Right cardiac atrium (tissue), 5 donors: ENCODE measurements around the gene EFCC1. TPM values are rescaled to one million over a fixed set of nuclear protein-coding genes. Genes with fewer than 3 reads are reported as not detected.

Experiments used
- ATAC-seq, 2 donors: fragments of 200-7000 bp; cut with Tn5 transposase; one replicate each; pipeline versions ENCODE4 v1.8.0 to v1.9.1; 2020; ENCODE audit warnings: moderate library complexity in 2 of 2, mild to moderate bottlenecking in 1 of 2
- DNase-seq, 3 donors: peaks; one replicate each; pipeline ENCODE4 v3.0.0-alpha.2; 2020
- H3K27ac ChIP-seq: one replicate; pipeline ENCODE4 v1.5.1; 2013; ENCODE audit warnings: mild to moderate bottlenecking, low read length, control low read depth, moderate library complexity
- H3K27me3 ChIP-seq: one replicate; pipeline ENCODE4 v1.6.1; 2013; ENCODE audit not compliant: control insufficient read depth, insufficient read depth
- H3K4me1 ChIP-seq: one replicate; pipeline ENCODE4 v1.6.1; 2013; ENCODE audit warnings: low read length; ENCODE audit not compliant: control insufficient read depth, insufficient read depth
- H3K4me3 ChIP-seq: one replicate; pipeline ENCODE4 v1.5.1; 2013; ENCODE audit warnings: low read length, control low read depth
- H3K9me3 ChIP-seq: one replicate; pipeline ENCODE4 v1.6.1; 2013; ENCODE audit warnings: low read length; ENCODE audit not compliant: control insufficient read depth
- WGBS: extraction: QIAGEN DNeasy Blood & Tissue Kit; methylation state at CpG from one replicate; pipeline ENCODE4 v1.1.7; 2013; 5-methylcytosine and 5-hydroxymethylcytosine counted together
- intact Hi-C, 4 donors: fragments of 100-400 bp; cut with DNase I; formaldehyde crosslinking; loops; one replicate each; pipeline versions ENCODE4 v1.11.0 to v1.14.0; 2022 to 2023
- polyA plus RNA-seq: library from polyadenylated mRNA; stranded (reverse); fragments of 200-250 nt; gene quantifications from one replicate; pipeline ENCODE4 v1.2.3, GENCODE V29; 2013
- total RNA-seq, 4 donors: library from RNA; stranded (reverse); fragmentation: NEBNext Ultra II Directional; extraction: Animal tissue kit (Norgen Biotek cat#: 25700); gene quantifications; one replicate each; pipeline ENCODE4 v1.2.1, GENCODE V29; 2021
- donor health status: healthy with polysubstance abuse.
- donor health status: DM: no; HTN: yes; CAD: no.
- donor health status: DM: no; HTN: no; CAD: no.
- donor health status: DM: no; HTN: yes; CAD: no; lungs with severe emphysema.
- donor health status: DM: yes; HTN: yes; CAD: no.

Gene EFCC1
- total and polyA plus RNA-seq, 5 donors, result 0.69 to 1.2 (median 1.1) TPM

DNA sequence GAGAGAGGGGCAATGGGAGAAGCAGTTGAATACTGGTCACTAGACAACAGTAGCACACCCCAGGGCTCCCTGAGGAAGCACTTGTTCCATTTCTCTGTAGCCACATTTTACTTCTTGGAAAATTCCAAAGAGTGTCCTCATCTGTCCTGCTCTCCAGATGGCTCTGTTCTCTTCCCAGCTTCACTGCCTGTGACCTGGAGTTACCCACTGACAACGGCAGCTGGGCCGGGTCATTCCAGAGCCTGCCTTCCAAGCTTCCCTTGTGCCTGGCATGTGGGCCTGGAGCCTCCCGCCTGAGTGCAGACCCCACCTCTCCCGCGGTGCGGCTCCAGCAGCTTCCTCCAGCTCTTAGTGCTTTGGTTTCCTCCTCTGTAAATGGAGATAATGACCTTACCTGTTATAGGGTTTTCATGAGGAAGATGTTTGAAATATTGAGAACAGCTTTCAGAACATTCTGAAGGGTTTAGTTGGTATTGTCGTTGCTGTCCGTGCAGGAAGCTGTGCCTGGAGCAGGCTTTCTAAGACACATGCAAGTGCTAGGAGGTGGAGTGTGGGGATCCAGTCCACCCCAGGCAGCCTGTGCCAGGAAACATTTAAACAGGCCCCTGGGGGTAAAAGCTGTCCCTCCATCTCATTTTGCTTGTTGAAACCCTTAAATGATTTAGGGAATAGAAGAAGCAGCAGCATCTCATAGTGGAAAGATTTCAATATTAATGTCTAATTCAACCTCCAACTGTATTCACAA is 24.8 kb downstream of the EFCC1 start:
- no peaks in the 10 kb centered on the region for H3K9me3 ChIP-seq
- no peak overlapping the region for H3K4me3 ChIP-seq
- no peaks in the 10 kb centered on the region for H3K27me3 ChIP-seq
- peak in 1 of 2 donors; percentile 9 for ATAC-seq
- no peak overlapping the region for H3K27ac ChIP-seq
- WGBS, result 35% methylated on average over 8 of the region's 8 CpGs
- intact Hi-C loops, result no loop called here
- DNase-seq, result peak in 2 of 3 donors; percentile 32 to 71
- H3K4me1 ChIP-seq, result peaks cover 2% of the 10 kb centered on the region

DNA sequence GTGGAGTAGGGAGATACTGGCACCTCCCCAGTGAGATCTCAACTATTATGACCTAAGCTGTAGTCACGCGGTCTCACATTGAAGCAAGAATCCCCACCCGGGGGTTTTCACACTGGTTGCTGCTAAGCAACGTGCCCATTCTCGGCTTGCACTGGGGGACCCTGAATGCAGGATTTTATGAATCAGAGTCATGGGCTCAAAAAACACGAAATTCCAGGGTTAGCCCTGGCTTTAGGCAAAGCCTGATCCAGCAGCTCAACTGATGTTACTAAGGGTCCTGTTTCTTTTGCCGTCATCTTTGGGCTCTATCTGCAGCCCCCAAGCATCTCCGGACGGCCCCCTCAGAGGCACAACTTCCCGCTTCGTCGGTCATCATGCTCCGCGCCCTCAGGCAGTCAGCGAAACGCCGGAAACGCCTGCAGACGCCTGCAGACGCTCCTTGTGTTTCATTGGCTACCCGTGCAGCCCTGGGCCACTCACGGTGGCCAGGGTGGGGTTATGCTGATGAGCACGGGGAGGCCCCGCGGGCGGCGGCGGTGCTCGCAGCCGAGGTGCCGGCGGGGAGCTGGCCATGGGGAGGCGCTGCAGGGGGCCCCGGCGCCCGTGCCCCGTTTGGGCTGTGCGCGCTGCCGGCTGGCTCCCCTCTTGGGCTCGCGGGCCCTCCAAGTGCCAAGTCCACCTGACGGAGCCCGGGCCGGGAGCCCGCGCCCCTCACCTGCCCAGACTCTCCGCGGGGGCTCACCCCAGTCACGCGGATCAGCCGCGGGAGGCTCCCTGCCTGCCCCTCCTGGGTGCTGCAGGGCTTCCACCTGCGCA is 25.8 kb downstream of the EFCC1 start:
- Histone ChIP-seq H3K4me1 (peaks cover 2% of the 10 kb centered on the region), H3K27ac (peak overlapping the region; percentile 14)

DNA sequence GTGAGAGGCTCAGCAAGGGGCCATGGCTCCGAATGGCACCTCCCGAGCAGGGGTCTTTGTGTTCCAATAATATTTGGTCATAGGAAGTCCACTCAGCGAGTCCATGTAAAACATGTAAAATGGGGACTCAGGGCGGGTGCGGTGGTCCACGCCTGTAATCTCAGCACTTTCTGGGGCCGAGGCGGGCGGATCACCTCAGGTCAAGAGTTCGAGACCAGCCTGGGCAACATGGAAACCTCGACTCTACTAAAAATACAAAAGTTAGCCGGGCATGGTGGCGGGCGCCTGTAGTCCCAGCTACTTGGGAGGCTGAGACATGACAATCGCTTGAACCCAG is 26.4 kb downstream of the EFCC1 start:
- intact Hi-C loops, result no loop called here
- WGBS, result 80% methylated on average over 15 of the region's 15 CpGs
- Histone ChIP-seq H3K4me1 (peaks cover 2% of the 10 kb centered on the region), H3K27me3 (no peaks in the 10 kb centered on the region), H3K9me3 (no peaks in the 10 kb centered on the region), H3K4me3 (peak overlapping the region; percentile 45), H3K27ac (no peak overlapping the region)
- ATAC-seq (no peak), DNase-seq (no peak)

More for the DNA sequence above, 25.8 kb downstream of the EFCC1 start:
- 4% methylated on average over 54 of the region's 54 CpGs for WGBS
- Histone ChIP-seq H3K4me3 (peak overlapping the region; percentile 45), H3K9me3 (no peaks in the 10 kb centered on the region), H3K27me3 (no peaks in the 10 kb centered on the region)
- peak; percentile 97 to 98 for ATAC-seq
- intact Hi-C loops, result no loop called here
- DNase-seq, result peak; percentile 93 to 97 (median 96)

DNA sequence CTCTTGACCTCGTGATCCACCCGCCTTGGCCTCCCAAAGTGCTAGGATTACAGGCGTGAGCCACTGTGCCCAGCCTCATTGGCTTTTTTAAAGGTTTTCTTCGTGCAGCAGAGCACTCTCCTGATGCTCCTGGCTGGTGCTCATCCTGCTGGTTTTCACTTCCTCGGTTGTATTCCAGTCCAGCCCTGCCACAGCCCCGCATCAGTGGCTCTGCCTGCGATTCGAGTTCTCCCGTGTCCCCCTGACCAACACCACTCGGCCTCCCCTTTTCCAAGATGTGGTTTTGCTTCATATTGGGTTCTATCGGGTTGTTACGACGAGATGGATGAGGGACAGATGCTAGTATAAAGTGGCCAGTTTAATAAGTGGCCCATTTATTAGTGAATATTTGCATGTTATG is 27.8 kb downstream of the EFCC1 start:
- WGBS, result 92% methylated on average over 13 of the region's 13 CpGs
- no peaks in the 10 kb centered on the region for H3K27me3 ChIP-seq
- H3K27ac ChIP-seq, result no peak overlapping the region
- intact Hi-C loops, result no loop called here
- ATAC-seq (no peak), DNase-seq (no peak)
- H3K4me1 ChIP-seq, result peaks cover 2% of the 10 kb centered on the region
- H3K9me3 ChIP-seq, result no peaks in the 10 kb centered on the region
- no peak overlapping the region for H3K4me3 ChIP-seq

DNA sequence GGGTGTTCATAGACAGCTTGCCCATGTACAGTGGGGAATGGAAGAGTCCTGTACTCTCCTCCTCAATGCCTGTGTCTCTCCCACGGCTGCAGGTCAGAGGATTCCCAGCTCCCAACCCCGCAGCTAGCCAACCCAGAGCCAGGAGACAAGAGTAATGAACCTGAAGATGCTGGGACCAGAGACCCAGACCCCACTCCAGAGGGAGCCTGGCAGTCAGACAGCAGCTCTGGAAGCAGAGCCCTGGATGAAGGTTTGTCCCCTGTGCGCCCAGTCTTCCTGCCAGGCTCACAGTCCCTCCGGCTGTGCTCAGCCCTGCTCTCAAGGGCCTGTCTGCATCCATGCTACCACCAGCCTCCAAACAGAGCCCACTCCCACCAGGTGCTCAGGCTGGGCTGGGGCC is 29.5 kb downstream of the EFCC1 start:
- Histone ChIP-seq H3K9me3 (no peaks in the 10 kb centered on the region), H3K4me1 (peaks cover 2% of the 10 kb centered on the region), H3K27me3 (no peaks in the 10 kb centered on the region), H3K4me3 (no peak overlapping the region), H3K27ac (no peak overlapping the region)
- 91% methylated on average over 4 of the region's 4 CpGs for WGBS
- ATAC-seq, result no peak
- intact Hi-C loops, result no loop called here
- no peak for DNase-seq

DNA sequence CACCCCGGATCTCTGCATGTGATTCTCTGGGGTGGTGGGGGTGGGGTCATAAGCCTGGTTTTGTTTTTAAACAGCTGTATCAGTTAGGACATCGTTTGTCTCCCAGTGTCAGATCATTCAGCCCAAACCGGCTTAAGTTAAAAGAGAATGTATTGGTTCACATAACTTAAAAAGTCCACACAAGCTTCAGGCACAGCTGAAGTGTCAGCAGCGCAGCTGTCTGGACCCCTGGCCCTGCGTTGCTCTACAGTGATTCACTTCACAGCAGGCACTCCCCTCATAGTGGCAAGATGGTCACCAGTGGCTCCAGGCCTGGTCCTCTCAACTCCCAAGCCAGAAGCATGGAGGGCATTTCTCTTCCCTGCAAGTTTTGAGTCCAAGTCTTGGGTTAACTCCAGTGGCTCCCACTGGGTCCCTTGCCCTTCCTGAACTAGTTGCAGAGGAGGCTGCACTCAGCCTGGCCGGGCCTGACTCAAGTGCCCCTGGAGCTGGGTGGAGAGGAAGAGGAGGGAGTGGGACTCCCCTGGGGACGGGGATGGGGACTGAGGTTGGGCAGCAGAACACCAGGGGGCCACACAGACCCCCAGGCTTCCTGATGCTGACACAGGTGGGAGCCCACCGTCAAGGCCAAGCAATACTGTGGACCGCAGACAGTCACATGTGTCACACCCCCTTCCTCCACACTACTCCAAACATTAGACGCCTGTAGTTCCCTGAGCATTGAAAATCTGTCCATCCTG is 30.5 kb downstream of the EFCC1 start:
- H3K4me3 ChIP-seq, result no peak overlapping the region
- no peaks in the 10 kb centered on the region for H3K27me3 ChIP-seq
- no peak for ATAC-seq
- DNase-seq, result peak in 1 of 3 donors; percentile 7
- H3K4me1 ChIP-seq, result no peaks in the 10 kb centered on the region
- intact Hi-C loops, result no loop called here
- WGBS, result 86% methylated on average over 10 of the region's 10 CpGs
- no peak overlapping the region for H3K27ac ChIP-seq
- H3K9me3 ChIP-seq, result no peaks in the 10 kb centered on the region

DNA sequence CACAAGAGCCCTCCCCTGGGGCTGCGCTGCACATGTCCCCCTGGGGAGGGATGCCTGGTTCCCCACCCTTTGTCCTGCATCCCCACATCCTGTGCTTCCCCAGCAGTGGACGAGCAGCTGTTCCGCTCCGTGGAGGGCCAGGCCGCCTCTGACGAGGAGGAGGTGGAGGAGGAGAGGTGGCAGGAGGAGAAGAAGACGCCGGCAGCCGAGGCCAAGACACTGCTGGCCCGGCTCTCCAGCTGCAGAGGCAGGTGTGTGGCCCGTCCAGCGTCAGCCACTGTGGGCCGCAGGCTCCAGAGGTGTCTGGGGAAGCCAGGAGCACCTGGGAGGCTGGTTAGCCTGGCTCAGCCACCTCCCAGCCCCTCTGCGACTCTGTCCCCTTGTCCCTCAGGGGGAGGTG is 31.6 kb downstream of the EFCC1 start:
- Histone ChIP-seq H3K9me3 (no peaks in the 10 kb centered on the region), H3K27me3 (no peaks in the 10 kb centered on the region), H3K27ac (no peak overlapping the region), H3K4me1 (no peaks in the 10 kb centered on the region), H3K4me3 (no peak overlapping the region)
- intact Hi-C loops, result no loop called here
- 75% methylated on average over 14 of the region's 14 CpGs for WGBS
- DNase-seq, result peak in 1 of 3 donors; percentile 34
- no peak for ATAC-seq

DNA sequence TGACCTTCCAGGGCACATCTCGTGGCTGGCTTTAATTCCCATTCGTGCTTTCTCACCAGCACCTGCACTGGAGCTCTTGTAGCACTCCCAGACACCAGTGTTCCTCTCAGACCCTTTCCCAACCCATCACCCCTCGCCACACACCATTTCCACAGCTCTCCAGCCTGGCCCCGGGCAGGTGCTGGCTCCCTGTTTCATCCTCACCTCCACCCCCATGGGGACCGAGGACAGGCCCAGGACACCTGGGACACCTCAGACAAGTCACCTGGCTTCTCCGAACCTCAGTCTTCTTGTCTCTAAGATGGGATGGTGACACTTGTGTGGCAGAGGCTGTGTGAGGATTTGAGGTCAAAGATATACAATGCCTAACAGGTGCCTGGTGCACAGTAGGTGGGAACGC is 32.0 kb downstream of the EFCC1 start:
- Histone ChIP-seq H3K4me3 (no peak overlapping the region), H3K27ac (no peak overlapping the region), H3K4me1 (no peaks in the 10 kb centered on the region), H3K9me3 (no peaks in the 10 kb centered on the region), H3K27me3 (no peaks in the 10 kb centered on the region)
- no peak for ATAC-seq
- intact Hi-C loops, result no loop called here
- 86% methylated on average over 7 of the region's 7 CpGs for WGBS
- no peak for DNase-seq

DNA sequence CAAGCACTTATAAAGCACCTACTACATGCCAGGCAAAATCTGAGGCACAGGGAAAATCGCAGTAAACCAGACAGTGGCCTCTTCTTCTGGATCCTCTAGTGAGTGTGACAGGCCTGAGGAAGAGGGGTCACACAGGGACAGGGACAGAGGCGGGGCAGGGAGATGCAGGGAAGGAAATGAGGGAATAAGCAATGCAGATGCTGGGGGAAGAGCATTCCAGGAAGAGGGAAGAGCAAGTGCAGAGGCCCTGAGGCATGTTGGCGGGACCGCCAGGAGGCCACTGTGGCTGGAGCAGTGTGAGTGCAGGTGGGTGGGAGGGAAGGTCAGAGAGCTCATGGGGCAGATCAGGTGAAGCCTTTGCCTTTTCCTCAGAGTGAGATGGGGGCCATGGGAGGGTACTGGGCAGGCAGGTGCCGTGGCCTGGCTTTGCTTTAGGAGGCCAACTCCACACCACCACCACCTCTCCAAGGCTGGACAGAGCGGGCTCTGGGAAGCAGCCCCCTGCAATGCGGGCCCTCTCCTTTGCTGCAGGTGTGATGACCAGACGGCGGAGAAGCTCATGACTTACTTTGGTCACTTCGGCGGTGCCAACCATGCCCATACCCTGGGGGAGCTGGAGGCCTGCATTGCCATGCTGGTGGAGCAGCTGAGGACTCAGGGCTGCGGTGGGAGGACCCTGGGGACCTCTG is 32.7 kb downstream of the EFCC1 start:
- ATAC-seq (no peak), DNase-seq (no peak)
- no peaks in the 10 kb centered on the region for H3K9me3 ChIP-seq
- H3K27ac ChIP-seq, result no peak overlapping the region
- no peaks in the 10 kb centered on the region for H3K27me3 ChIP-seq
- intact Hi-C loops, result no loop called here
- H3K4me1 ChIP-seq, result no peaks in the 10 kb centered on the region
- H3K4me3 ChIP-seq, result no peak overlapping the region
- 87% methylated on average over 12 of the region's 12 CpGs for whole genome bisulfite sequencing

DNA sequence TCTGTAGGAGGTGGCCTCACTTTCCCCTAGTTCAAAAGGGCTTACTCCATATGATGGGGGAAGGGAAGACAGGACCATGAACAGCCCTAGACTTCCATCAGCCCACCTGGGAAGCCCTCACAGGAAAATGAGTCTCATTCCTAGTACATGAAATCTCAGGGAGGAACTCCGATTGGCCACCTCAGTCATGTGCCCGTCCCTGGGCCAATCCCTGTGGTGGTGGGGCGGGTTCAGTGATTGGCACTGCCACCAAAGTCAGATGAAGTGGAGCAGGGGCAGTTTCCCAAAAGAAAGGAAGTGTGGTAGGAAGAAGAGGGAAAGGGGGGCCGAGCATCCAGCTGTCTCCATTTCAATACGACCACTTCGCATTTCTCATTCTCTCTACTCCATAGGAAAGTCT is 33.5 kb downstream of the EFCC1 start:
- 88% methylated on average over 6 of the region's 6 CpGs for whole genome bisulfite sequencing
- ATAC-seq, result no peak
- Histone ChIP-seq H3K9me3 (no peaks in the 10 kb centered on the region), H3K27ac (no peak overlapping the region), H3K4me1 (no peaks in the 10 kb centered on the region), H3K27me3 (no peaks in the 10 kb centered on the region), H3K4me3 (no peak overlapping the region)
- no peak for DNase-seq
- intact Hi-C loops, result no loop called here
